ENCODE data around the gene PIWIL4.

The PIWIL4 gene

GRCh38 chr11:94581926-94582325 is 14.8 kb downstream of the PIWIL4 start:
- peak; percentile 56 for DNase-seq (ENCODE audit: low spot score)
- TF ChIP-seq CTCF (IDR thresholded peaks at IDR 0.05; ENCODE audit: borderline replicate concordance, control extremely low read depth, extremely low read depth, insufficient read depth, missing control alignments) = no peak
- in situ Hi-C loops (cut with MboI; ENCODE audit: low sequenced_read_pairs, unreplicated experiment) = no loop called here

- in situ Hi-C loops (cut with MboI; ENCODE audit: low sequenced_read_pairs, unreplicated experiment) = no loop called here
- no peak for DNase-seq (ENCODE audit: low spot score)
- TF ChIP-seq CTCF (IDR thresholded peaks at IDR 0.05; ENCODE audit: borderline replicate concordance, control extremely low read depth, extremely low read depth, insufficient read depth, missing control alignments) = no peak
Observed at GRCh38 chr11:94583213-94583865, 16.2 kb downstream of the PIWIL4 start.

DNA sequence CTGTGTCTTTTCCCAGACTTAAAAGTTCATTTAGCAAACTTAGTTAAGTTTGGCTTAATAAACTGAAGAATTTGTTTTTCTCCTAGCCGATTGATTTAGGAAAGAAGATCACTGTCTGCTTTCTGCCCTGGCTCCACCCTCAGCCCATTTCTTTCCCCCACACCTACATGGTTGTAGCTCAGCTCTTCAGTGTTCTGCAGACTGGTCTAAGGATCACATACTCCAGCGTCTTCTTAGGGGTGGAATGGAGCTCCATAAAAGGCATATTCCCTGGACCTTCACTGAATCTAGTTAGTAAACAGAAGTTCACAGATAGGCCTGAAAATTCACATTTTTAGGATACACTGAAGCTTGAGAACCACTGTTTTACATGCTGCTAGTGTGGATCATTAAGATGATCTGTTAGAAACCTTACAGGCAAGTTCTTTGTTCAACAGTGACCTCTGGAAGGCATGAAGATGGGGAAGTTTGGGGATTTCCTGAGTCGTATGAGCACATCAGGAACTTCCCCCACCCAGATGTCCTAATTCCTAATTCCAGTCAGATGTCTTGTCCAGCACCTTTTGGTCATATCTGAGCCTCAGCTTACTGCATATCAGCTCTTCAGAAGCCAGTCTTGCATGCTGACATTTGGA is 16.8 kb downstream of the PIWIL4 start:
- no peak for TF ChIP-seq CTCF (IDR thresholded peaks at IDR 0.05; ENCODE audit: borderline replicate concordance, control extremely low read depth, extremely low read depth, insufficient read depth, missing control alignments)
- peak; percentile 37 for DNase-seq (ENCODE audit: low spot score)
- in situ Hi-C loops (cut with MboI; ENCODE audit: low sequenced_read_pairs, unreplicated experiment) = no loop called here

DNA sequence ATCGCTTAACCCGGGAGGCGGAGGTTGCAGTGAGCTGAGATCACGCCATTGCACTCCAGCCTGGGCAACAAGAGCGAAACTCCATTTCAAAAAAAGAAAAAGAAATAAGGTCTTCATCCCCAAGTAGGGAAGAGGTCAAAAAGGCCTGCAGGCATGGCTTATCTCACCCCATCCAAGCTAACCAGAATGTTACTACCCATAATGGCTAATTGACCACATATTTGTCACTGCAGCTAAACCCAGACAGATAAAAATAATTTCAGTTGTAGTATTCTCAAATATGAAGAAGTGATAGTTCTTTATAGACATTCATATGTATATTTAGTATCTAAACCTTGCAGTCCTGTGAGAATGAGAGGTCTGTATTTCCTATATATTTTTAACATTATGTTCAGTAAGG is 17.8 kb downstream of the PIWIL4 start:
- TF ChIP-seq CTCF (IDR thresholded peaks at IDR 0.05; ENCODE audit: borderline replicate concordance, control extremely low read depth, extremely low read depth, insufficient read depth, missing control alignments) = no peak
- in situ Hi-C loops (cut with MboI; ENCODE audit: low sequenced_read_pairs, unreplicated experiment) = no loop called here
- no peak for DNase-seq (ENCODE audit: low spot score)

GRCh38 chr11:94585399-94585798 is 18.2 kb downstream of the PIWIL4 start:
- TF ChIP-seq CTCF (IDR thresholded peaks at IDR 0.05; ENCODE audit: borderline replicate concordance, control extremely low read depth, extremely low read depth, insufficient read depth, missing control alignments) = no peak
- in situ Hi-C loops (cut with MboI; ENCODE audit: low sequenced_read_pairs, unreplicated experiment) = no loop called here
- DNase-seq (ENCODE audit: low spot score) = no peak

- no peak for DNase-seq (ENCODE audit: low spot score)
- in situ Hi-C loops (cut with MboI; ENCODE audit: low sequenced_read_pairs, unreplicated experiment) = no loop called here
- TF ChIP-seq CTCF (IDR thresholded peaks at IDR 0.05; ENCODE audit: borderline replicate concordance, control extremely low read depth, extremely low read depth, insufficient read depth, missing control alignments) = no peak
Observed at GRCh38 chr11:94586546-94586945, 19.4 kb downstream of the PIWIL4 start.

All from GM13976 (cell line).